Hematopoietic multipotent progenitor cell treated with erythropoietin and hydrocortisone succinate and interleukin-3 and kit ligand, for 15 days (in vitro differentiated cells): ENCODE data around the gene CHST12.

Experiments used
- DNase-seq: peaks from one replicate; pipeline ENCODE4 v3.0.0-alpha.2; 2015; ENCODE audit warnings: low spot score

Gene CHST12

DNA sequence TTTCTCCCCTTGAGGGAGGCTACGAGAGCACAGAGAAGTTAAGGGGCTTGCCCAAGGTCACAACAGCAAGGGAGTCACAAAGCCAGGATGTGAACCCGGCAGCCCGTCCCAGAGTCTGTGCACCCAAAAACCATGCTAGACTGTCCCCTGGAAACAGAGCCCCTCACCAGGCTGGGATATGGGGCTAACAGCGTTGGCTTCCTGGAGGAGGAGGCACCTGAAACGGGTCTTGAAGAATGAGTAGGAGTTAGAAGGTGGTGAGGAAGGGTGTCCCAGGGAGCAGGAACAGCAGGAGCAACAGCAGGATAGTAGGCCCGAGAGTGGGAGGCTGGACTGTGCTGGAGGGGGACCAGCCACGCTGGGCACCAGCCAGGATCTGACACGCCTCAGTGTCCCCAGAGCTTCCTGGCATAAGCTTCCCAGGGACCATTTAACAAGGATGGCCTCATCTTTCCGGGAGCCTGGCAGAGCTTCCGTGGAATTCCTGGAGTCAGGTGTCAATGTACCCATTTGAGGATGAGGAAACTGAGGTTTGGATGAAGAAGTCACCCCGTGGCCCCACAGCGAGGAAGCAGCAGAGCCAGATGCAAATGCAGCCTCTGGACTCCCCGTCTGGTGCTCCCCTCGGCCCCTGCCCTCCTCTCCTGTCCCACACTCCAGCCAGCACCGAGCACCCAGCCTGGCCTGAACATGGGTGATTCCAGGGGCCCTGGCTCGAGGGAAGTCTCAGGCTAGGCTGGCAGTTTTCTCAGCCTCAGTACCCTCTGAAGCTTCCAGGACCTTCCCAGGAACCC is 76.1 kb downstream of the CHST12 start:
- DNase-seq = no peak

DNA sequence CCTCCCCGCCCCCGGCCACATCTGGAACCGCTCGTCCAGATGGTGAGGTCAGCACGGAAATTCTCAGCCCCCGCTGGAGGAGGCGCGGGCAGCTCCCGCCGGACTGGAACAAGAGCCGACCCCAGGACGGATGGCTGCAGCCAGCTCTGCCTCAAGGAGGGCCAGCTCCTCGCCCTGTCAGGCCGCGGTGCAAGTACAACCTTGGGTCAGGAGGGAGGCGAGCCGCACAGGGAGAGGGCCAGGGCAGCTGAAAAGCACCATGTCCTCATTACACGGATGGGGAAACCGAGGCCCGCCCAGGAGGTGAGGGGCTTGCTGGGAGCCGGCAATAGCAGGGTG is 76.6 kb downstream of the CHST12 start:
- no peak for DNase-seq

DNA sequence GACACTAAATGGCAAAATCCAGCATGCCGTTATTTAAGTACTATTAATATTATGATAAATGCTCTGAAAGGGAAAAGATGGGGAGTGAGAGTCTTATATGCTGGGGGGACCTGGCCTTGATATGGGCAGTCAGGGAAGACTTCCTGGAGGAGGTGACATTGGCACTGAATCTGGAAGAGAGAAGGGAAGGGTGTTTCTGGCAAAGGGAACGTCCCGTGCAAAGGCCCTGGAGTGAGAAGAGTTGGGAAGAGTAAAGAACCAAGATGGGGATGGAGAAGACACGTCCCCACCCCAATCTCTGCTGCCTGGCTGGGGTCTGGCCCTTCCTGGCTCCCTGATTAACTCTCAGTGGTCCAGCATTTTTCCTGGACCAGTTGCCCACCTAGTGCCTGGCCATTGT is 77.8 kb downstream of the CHST12 start:
- no peak for DNase-seq

DNA sequence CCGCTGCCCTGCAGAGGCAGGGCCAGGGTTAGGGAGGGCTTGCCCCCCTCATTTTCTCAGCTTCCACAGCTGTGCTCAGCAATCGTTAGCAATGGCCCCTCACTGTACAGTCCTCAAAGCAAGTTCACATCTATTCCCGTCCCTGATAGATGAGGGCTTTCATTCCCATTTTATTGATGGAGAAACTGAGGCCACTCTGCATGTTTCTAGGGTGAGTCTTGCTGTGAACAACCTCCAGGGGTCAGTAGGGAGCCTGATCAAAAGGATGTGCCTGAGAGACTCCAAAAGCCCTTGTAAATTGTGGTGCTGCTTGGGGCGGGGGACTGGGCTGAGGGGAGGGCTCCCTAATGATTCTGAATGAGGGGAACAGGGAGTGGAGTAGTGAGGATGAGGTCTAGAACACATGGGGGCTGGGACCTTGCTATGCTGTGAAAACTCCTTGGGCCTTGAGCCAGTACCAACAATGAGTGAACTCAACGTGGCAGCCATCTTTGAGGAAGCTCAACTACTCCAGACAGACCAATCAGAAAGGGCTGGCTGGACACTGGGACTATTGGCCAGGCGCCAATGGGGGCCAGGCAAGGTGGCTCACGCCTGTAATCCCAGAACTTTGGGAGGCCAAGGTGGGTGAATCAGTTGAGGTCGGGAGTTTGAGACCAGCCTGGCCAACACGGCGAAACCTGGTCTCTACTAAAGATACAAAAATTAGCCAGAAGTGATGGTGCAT is 79.5 kb downstream of the CHST12 start:
- no peak for DNase-seq

DNA sequence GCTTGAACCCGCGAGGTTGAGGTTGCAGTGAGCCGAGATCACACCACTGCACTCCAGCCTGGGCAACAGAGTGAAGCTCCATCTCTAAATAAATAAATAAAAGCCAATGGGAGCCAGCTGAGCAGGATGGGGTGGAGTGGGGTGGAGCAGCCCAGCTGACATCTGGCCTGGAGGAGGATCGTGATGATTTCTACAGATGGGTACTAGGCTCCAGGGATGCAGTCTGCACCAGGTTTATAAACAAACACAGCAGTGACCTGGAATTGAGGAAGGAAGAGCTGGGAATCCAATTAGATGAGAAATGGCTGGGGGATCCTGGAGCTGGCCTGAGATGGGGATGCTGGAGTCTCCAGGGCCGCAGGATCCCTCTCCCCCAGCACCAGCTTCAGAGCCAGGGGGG is 80.1 kb downstream of the CHST12 start:
- DNase-seq = no peak

DNA sequence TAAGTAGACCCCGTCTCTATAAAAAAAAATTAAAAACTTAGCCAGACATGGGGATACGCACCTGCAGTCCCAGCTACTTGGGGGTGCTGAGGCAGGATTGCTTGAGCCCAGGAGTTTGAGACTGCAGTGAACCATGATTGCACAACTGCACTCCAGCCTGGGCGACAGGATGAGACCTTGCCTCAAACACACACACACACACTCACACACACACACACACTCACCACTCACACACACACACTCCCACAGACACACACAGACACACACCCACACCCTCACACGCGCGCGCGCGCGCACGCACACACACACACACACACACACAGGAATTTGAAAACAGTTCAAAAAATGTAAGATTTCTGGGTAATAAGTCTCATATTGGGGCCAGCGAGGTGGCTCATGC is 81.5 kb downstream of the CHST12 start:
- no peak for DNase-seq

DNA sequence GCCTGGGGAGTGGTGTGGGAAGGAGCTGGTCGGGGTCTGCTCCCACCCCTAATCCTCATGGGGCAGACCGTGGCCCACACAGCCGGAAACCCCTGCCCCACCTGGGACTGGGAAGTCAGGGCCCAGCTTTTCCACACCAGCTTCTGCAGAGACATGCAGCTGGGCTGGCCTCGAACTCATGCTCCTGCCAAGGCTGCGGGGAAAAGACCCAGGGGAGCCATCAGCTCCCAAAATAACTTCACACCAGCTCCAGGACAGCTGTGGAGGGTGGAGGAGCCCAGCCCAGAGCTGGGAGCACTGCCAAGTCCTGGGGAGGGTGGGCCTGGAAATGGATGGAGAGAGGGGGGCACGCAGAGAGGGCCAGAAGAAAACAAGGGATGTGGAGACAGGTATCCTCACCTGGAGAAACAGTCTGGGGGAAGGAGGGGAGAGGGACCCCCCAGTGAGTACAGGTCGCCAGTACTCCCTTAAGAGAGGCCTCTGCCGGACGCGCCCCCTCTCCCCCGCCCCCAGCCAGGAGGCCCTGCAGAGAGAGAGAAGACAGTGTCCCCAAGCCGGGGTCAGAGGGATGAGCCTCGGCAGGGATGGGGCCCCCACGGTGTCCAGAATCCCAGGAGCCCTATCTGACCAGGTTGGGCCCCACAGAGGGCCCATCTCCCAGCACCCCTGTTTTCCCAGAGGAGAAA is 84.3 kb downstream of the CHST12 start:
- DNase-seq = no peak

DNA sequence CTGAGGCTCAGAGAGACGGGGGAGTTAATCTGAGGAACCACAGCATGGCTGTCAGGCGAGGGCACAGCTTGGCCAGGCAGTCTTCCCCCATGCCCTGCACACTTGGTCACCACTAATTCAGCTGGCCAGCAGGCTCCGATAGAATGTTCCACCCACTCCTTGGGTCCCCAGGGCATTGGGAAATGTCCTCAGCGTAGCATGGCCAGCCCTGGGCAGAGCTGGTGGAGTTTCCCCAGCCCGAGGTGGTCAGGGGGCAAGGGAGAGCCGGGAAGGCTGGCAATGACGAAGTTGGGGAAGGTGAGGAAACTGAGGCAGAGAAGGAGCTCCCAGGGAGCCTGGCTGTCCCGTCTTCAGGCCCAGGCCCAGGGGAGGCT is 84.8 kb downstream of the CHST12 start:
- no peak for DNase-seq

DNA sequence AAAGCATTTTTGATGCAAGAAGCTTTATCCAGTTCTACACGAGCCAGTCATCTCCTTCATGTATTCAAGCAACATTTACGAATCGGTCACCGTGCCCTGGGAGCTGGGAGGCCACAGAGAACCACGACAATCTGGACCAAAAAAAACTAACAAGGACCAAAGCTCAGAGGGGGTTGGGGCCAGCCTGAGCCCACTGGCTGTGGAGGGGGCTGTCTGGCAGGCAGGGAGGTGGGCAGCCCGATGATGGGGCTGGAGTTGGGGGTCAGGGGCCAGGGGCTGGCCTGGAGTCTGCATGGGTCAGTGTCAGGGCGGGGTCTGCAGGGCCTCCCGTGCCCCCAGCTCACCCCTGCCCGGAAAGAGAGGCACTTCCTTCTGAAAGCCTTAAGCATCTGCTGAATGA is 85.3 kb downstream of the CHST12 start:
- DNase-seq = no peak

DNA sequence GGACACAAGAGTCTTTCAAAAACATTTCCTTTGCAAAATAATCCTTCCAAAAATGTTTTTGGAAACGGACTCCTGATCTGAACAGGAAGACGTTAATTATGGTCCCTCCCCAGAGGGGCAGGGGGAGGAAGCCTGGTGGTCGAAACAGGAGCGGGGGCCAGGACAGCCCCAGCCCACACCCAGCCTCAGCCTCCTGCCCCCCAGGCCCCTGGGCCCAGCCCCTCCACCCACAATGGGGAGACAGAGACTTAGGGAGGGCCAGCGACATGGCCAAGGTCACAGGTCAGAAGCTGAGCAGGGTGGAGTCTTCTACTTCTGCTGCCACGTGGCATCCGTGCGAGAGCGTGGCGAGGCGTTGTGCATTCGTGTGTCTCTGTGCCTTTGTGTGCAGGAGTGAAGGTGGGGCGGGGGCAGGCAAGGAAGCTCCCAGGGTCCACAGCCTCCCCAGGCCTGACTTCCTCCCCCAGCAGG is 86.8 kb downstream of the CHST12 start:
- no peak for DNase-seq

DNA sequence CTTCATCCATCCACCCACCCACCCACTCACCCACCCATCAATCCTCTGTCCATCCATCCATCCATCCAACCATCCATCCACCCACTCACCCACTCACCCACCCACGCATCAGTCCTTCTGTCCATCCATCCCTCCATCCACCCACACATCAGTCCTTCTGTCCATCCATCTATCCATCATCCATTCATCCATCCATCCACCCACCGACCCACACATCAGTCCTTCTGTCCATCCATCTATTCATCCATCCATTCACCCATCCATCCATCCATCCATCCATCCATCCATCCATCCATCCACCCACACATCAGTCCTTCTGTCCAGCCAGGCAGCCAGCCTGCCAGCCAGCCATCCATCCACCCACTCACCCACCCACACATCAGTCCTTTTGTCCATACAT is 88.6 kb downstream of the CHST12 start:
- no peak for DNase-seq

DNA sequence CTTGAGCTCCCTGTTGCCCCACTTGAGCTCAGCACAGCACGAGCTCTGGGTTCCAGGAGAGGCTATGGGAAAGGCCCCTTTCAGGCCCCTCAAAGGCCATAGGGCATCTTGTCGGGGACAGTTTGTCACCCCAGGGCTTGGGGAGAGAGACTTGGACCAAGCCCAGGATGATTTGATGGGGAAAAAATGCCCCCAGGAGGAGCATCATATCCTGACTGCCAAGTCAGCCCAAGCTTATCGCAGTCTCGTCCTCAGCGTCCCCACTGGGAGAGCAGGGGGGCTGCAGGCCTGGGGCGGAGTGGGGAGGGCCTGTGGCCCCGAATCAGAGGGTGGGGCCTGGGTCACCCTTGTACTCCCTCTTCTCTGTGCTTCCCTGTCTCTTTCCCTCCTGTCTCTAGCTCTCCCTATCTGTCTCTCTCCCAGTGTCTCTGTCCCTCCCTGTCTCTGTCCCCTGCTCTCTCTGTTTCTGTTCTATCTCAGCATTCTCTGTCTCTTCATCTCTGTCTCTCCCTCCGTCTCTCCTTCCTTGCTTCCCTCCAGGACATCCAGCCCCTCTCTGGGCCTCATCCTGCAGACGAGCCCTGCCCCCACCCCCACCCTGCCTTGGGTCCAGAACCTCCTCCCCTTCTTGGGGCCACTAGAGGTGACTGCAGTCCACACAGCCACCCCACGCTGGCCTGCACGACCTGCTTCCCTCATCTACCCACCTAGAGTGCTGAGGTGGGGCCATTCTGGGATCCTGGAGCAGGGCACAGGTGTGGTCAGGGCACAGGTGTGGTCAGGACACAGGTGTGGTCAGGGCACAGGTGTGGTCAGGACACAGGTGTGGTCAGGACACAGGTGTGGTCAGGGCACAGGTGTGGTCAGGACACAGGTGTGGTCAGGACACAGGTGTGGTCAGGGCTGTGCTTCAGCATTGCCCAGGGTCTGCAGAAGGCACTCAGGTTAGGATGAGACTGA is 90.1 kb downstream of the CHST12 start:
- DNase-seq = no peak

DNA sequence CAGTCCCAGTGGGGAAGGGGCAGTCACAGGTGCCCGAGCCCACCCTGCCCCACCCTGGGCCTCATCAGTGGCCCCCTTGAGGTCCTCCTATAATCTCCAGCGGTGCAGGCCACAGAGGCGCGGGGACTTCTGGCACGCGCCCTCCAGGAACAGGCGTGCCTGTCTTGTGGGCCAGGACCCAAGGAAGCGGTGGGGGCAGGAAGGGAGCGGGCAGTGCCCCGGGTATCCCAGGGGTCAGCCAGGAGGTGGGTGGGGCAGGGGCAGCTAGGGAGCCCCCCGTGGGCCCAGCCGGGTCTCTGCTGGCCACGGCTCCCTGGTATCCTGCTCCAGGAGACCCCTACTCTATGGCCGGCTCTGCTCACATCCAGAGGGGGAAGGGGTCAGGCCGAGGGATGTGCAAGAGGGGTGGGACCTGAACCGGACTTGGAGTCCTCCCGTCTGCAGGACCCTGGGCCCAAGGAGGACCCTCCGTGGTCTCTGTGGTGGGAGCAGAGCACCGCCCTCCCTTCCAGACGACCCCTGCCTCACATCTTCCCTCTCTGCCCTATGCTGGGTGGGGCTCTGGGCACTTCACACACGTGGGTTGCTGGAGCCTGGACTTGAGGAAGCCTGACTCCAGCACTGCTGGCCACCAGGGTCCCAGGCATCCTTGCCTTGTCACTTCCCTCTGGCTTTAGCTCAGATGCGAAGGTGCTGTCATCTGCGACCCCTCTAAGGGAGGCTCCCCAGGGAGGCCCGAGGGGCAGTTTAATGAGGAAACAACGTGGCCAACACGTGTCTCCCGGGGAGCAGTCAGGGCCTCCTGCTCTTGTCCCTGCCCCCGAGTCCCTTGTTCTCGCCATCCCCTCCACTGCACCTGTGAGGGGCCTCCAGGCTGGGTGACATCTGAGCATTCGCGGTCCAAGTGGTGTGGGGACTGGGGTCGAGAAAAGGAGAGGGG is 91.0 kb downstream of the CHST12 start:
- DNase-seq = no peak

DNA sequence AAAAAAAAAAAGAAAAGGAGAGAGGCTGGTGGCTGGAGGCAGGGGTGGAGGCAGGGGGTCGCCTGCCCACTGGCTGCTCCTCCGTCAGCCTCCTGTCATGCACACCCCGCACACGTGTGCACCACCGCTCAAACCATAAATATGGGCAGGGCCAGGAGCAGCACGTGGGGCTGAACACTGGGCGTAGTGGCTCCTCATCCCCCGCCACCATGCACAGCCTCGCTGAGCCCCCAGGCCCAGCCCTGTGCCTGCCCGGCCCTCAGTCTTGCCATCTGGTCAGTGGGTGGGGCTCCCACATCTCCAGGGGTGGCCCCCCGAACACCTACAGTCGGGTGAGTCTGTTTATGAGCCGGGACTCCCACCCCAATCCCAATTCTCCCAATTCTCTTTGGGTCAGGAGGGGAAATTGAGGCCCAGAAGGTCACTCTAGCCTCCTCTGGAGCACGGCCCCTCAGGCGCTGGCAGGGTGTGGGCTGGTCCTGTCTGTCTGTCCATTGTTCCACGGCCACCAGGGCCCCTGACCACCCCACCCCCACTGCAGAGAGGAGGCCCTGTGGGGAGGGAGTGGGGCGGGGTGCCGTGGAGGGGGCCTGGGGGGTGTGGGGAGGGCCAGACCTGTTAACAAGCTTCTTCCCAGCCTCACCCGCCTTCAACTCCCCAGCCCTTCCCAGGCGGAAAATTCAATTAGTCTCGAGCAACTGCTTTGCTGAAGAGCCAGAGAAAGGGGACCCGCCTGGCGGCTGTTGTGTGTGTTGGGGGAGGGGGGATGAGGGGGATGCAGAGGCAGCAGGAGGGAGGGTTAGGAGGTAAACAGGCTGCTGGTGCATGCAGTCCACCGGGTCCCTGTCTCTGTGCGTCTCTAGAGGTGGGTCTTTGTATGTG is 92.2 kb downstream of the CHST12 start:
- no peak for DNase-seq

DNA sequence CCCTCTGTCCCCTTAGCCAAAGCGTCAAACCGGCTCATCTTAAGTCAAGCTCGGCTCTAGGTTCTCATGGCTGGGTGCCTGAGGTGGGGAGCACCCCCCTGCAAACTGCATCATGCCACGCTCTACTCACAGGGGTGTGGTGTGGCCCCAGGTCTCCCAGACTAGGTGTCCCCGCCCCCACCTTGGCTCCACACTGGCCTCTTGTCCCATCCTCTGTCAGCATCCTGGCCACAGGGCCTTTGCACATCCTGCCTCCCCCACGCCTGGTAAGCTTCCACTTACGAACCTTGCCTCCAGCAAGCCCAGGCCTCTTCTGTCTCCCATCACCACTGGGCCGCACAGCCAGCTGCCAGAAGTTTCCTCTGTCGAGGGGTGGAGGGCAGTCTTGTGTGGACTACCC is 93.0 kb downstream of the CHST12 start:
- DNase-seq = no peak

DNA sequence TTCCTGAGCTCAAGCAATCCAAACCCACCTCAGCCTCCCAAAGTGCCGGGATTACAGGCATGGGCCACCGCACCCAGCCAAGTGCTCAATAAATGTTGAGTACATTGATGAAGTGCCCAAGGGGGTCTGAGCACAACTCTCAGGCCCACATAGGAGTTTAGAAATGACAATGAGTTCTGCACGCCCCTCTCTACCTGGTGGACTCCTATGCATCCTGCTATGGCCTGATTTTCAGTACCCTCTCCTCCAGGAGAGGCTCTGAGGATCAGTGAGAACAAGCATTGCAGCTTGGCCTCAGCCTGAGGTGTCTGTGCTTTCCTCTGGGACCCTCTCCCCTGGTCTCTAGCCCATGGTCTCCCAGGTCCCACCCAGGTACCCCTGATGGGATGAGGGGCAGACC is 93.7 kb downstream of the CHST12 start:
- DNase-seq = no peak

DNA sequence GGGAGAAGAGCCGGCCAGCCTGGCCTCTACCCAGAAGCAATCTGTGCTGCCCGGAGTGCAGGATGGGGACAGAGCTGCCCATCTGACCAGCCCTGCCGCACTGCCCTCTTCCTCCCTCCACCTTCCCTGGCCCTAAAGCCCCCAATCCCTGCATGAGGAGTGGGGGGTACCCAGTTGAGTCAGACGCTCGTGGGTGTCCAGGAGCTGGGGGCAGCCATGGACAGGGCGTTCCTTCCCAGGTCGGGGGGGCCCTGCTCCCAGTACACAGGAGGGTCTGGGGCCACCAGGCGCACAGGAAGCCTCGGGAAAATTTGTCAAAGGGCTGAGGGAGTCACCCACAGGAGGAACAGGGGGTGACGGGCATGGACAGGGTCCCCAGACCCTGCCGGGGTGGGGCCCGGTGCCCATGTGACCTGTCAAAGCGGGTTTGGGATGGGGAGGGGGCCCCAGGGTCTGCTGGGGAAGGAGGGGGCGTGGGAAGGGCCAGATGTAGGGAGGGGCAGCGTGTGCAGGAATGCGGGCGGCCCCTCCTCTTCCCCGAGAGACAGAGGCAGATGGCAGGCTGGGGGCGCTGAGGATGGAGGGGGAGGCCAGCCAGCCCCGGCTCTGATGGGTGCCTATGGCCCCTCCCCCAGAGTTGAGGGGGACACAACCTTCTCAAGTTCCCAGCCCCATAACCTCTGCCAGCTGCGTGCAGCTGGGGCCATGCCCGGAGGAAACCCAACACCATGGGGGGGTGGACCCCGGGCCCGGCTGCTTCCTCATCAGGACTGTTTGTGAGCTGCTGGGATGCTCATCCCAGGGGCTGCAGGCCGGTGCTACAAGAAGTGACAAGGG is 94.3 kb downstream of the CHST12 start:
- DNase-seq = no peak
